ENCODE data around the gene CD93.

DNA sequence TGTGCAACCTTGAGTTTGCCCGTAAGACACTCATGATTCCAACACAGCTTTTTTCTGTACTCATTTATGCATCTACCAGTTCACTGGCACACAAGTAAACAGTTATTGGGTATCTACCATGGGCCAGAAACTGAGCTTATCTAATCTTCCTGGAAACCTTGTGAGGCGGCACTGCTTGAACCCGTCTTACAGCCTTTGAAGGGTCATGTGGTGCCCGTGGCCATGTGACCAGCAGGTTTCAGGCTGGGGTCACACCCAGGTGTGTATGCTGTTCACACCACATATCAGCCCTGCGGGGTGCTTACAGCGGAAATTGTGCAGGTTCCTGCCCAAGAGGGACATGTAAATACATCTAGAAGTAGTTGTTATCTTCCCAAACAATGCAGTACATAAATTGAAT, 42.7 kb downstream of the CD93 start:
- TF ChIP-seq CTCF (conservative IDR thresholded peaks at IDR 0.05 in 1 of 2, IDR thresholded peaks at IDR 0.05 in 1 of 2; ENCODE audit: extremely low read depth in 1 of 2, insufficient read depth in 1 of 2, low read depth in 1 of 2, low read length in 2 of 2) (no peak), EZH2 (IDR thresholded peaks at IDR 0.05; ENCODE audit: borderline replicate concordance, low read length) (no peak)
